Epithelial cell of esophagus (primary cell): ENCODE data around the gene SLC25A53.
A peak's percentile ranks its signal among the peaks of the same experiment; 100 is the strongest.

Experiments
- DNase-seq: peaks from one replicate; pipeline ENCODE4 v3.0.0; 2010; ENCODE audit warnings: low read depth
- H3K4me3 ChIP-seq: 2 replicates; pipeline ENCODE4 v1.5.1; 2011; ENCODE audit warnings: mild to moderate bottlenecking, low read length, control low read depth
- TF ChIP-seq, protein P1 (sequence below): IDR thresholded peaks from 2 replicates; pipeline ENCODE4 v1.5.1; 2011; ENCODE audit warnings: low read depth, mild to moderate bottlenecking, low read length, control low read depth, inconsistent platforms; ENCODE audit not compliant: insufficient read depth; ENCODE audit errors: missing control alignments

The SLC25A53 gene

DNA sequence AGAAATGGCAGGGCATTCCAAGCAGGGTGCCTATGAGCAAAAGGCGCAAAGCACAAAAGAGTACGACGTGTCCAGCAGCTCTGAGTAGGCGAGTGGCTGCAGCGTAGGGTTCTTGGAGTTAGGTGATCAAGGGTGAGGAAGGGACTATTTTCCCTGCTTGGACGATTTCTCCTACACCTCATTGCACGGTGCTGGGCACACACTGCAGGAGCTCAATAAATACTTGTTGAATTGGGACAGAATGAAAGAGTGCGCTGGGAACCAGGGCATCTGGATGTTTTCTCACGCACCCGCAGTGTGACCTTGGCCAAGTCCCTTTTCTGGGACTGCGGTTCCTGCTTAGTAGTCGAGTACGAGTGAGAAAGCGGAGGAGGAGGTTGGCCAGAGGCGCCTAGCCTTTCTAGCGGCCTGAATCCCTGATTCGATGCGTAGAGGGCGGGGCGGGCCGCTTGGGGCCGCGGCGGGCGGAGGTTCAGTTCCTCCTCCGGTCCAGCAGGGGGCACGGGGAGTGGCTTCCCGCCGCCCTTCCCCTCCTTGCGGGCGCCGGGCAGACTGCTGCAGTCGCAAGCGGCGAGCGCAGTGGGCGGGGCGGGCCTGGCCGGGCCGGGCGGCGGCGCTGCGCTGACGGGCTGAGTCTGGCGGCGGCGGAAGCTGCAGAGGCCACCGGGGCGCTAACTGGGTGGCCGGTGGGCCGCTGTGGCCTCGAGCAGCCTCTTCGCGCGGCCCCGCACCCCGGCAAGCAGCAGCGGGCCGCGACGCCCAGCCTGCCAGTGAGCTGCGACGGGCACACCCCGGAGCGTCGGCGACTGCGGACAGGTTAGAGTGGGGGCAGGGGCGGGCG is 9.3 kb upstream of the SLC25A53 start, which contains the start of gene FAM199X:
FAM199X (plus strand) TSS at position 560 of the 841 bp plus-strand sequence. CDS start 333 bp downstream, outside the sequence.
- peak within 1 kb of the TSS; percentile 70 for H3K4me3 ChIP-seq
- TF ChIP-seq, protein P1, sequence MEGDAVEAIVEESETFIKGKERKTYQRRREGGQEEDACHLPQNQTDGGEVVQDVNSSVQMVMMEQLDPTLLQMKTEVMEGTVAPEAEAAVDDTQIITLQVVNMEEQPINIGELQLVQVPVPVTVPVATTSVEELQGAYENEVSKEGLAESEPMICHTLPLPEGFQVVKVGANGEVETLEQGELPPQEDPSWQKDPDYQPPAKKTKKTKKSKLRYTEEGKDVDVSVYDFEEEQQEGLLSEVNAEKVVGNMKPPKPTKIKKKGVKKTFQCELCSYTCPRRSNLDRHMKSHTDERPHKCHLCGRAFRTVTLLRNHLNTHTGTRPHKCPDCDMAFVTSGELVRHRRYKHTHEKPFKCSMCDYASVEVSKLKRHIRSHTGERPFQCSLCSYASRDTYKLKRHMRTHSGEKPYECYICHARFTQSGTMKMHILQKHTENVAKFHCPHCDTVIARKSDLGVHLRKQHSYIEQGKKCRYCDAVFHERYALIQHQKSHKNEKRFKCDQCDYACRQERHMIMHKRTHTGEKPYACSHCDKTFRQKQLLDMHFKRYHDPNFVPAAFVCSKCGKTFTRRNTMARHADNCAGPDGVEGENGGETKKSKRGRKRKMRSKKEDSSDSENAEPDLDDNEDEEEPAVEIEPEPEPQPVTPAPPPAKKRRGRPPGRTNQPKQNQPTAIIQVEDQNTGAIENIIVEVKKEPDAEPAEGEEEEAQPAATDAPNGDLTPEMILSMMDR: peak; percentile 44
- DNase-seq: peak; percentile 84

DNA sequence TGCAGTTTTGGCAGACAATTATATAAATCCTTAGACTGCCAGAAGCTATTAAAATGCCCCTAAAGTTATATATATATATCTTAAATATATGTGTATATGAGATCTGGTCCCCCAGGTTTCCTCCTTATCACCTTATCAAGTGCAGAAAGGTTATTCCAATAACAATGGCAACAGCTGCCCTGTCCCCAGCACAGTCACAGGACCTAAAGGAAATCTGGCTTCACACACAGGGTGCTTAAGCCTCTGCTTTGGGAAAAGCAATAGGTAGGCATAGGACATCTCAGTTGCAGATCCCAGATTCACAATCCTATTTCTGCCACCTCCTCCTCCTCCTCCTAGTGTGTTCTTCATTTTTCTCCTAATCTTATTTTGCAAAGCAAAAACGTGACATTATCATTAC is 5.8 kb downstream of the SLC25A53 start:
- H3K4me3 ChIP-seq: no peak overlapping the region
- DNase-seq: no peak
- TF ChIP-seq, protein P1: no peak

GRCh38 chrX:104141087-104141760 is 15.6 kb downstream of the SLC25A53 start:
- H3K4me3 ChIP-seq: no peak overlapping the region
- TF ChIP-seq, protein P1: no peak
- DNase-seq: no peak

- no peak overlapping the region for H3K4me3 ChIP-seq
- TF ChIP-seq, protein P1: no peak
- DNase-seq: no peak
Measured at GRCh38 chrX:104137496-104137895, 19.3 kb downstream of the SLC25A53 start.

DNA sequence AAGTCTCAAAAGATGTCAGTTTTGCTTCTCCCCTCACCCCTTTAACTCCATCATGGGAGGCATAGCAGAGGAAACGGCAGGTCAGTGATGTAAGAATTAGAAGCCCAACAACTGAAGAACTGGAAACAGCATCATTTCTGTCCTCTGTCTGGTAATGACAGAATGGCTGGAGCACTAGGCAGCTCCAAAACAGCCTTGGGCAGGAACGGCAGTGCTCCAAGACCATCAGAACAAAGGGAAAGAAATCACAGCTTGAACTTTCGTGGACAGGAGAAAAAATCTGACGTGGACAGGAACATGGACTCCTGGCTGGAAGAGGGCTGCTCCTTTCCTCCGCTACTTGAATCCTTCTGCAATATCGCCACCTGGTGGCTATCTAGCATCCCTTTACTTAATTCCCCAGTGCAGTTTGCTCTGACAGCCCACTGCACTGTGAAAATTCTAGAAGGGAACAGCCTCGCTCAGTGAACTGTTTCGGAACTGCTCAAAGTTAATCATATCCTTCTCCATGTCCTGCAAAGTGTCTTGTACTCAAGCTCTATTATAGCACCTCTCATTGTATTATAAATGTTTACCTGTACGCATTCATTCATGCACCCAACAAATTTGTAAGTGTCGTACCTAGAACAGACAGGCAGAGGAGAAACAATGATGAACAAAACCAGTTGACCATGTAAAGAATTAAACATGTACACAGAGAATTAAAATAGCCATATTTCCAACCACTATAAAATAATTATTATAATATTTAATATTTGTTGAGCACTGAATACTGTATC is 20.4 kb downstream of the SLC25A53 start:
- H3K4me3 ChIP-seq: peak overlapping the region; percentile 31
- TF ChIP-seq, protein P1: peak; percentile 66
- DNase-seq: peak; percentile 79

DNA sequence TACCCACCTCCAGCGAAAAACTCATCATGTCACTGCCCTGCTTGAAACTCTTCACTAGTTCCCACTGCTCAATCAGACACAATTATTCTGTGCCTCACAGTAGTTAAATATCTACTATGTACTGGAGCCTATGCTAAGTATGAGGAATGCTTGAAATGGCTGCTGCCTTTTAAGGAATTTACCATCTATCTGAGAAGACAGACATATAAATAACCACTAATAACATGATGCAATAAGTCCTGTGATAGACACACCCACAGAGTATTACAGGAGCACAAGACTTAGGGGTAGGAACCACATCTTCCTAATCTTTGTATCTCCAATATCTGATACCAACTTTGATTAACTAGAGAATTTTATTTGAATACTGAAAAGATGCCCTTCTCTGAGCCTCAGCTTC is 21.1 kb downstream of the SLC25A53 start:
- TF ChIP-seq, protein P1: no peak
- no peak for DNase-seq
- no peak overlapping the region for H3K4me3 ChIP-seq
